H1 (cell line): ENCODE measurements around the gene FAM24B. TPM values are rescaled to one million over a fixed set of nuclear protein-coding genes. Genes with fewer than 3 reads are reported as not detected.

Experiments used
- CTCF ChIA-PET: fragments of 300-600 bp; sonication (Branson Sonifier 250); formaldehyde crosslinking; loops from one replicate; lab custom pipeline; 2021; ENCODE audit not compliant: partially characterized antibody; lab: Charles Lee
- POLR2A ChIA-PET: fragments of 300-600 bp; sonication (Branson Sonifier 250); formaldehyde crosslinking; loops from one replicate; lab custom pipeline; 2021; ENCODE audit warnings: inconsistent platforms; ENCODE audit not compliant: partially characterized antibody; lab: Charles Lee
- DNase-seq, 2 experiments: peaks; one replicate each; pipeline versions ENCODE4 v3.0.0 to v3.0.0-alpha.2; 2010 to 2022; ENCODE audit warnings: low spot score in 2 of 2, low read depth in 1 of 2, mixed read lengths in 1 of 2
- FAIRE-seq: peaks from 2 replicates; lab custom pipeline; 2011; peaks lifted over from hg19 to GRCh38; lab: Jason Lieb, UNC
- H2AFZ ChIP-seq: 2 replicates; pipeline ENCODE4 v1.8.1; 2012; ENCODE audit warnings: low read length, inconsistent platforms
- H2AK5ac ChIP-seq: 2 replicates; pipeline ENCODE4 v1.6.1; 2013; ENCODE audit warnings: low read depth, low read length
- H2BK120ac ChIP-seq: replicated peaks from 2 replicates; pipeline ENCODE3; 2013; ENCODE audit warnings: low read depth, low read length, inconsistent platforms
- H2BK12ac ChIP-seq: 2 replicates; pipeline ENCODE4 v1.6.1; 2013; ENCODE audit warnings: low read depth, low read length
- H2BK15ac ChIP-seq: 2 replicates; pipeline ENCODE4 v1.6.1; 2013; ENCODE audit warnings: low read length
- H2BK20ac ChIP-seq: 2 replicates; pipeline ENCODE4 v1.6.1; 2013; ENCODE audit warnings: low read length
- H2BK5ac ChIP-seq: 2 replicates; pipeline ENCODE4 v1.6.1; 2013; ENCODE audit warnings: low read depth, low read length
- H3K14ac ChIP-seq: 2 replicates; pipeline ENCODE4 v1.6.1; 2013; ENCODE audit warnings: inconsistent platforms; ENCODE audit not compliant: insufficient read length
- H3K18ac ChIP-seq: 2 replicates; pipeline ENCODE4 v1.6.1; 2013; ENCODE audit warnings: low read length; ENCODE audit errors: extremely low read depth
- H3K23ac ChIP-seq: 2 replicates; pipeline ENCODE4 v1.6.1; 2013; ENCODE audit warnings: inconsistent platforms; ENCODE audit not compliant: insufficient read length
- H3K23me2 ChIP-seq: 2 replicates; pipeline ENCODE4 v1.6.1; 2013; ENCODE audit warnings: low read depth, low read length
- H3K27ac ChIP-seq: 2 replicates; pipeline ENCODE4 v1.6.1; 2011; ENCODE audit warnings: low read depth, low read length, inconsistent platforms
- H3K27me3 ChIP-seq, 4 experiments: replicated peaks in 1 of 4; 1 replicate in 1 of 4; 2 replicates in 3 of 4; pipeline versions ENCODE4 v1.6.1 to v1.8.1; 2011 to 2013; ENCODE audit warnings: low read length in 3 of 4, mild to moderate bottlenecking in 3 of 4, inconsistent platforms in 2 of 4, mixed read lengths in 2 of 4, moderate library complexity in 1 of 4; ENCODE audit not compliant: control insufficient read depth in 3 of 4, insufficient read depth in 3 of 4; ENCODE audit errors: extremely low read depth in 1 of 4
- H3K36me3 ChIP-seq, 4 experiments: 2 replicates each; pipeline versions ENCODE4 v1.6.1 to v1.8.1; 2011 to 2013; ENCODE audit warnings: mild to moderate bottlenecking in 4 of 4, low read length in 3 of 4, moderate library complexity in 2 of 4, control low read depth in 1 of 4, inconsistent platforms in 1 of 4; ENCODE audit not compliant: insufficient read depth in 4 of 4, control insufficient read depth in 2 of 4
- H3K4ac ChIP-seq: replicated peaks from 2 replicates; pipeline ENCODE3; 2013; ENCODE audit warnings: low read length, low read depth, mixed read lengths, inconsistent platforms; ENCODE audit not compliant: insufficient read length
- H3K4me1 ChIP-seq, 4 experiments: replicated peaks in 1 of 4; 1 replicate in 1 of 4; 2 replicates in 3 of 4; pipeline versions ENCODE4 v1.6.1 to v1.8.1; 2011 to 2013; ENCODE audit warnings: low read length in 3 of 4, inconsistent platforms in 2 of 4, mixed read lengths in 1 of 4; ENCODE audit not compliant: insufficient read depth in 4 of 4, control insufficient read depth in 3 of 4
- H3K4me2 ChIP-seq, 2 experiments: 2 replicates each; pipeline versions ENCODE4 v1.6.1 to v1.8.1; 2011 to 2013; ENCODE audit warnings: low read depth in 2 of 2, low read length in 2 of 2, control low read depth in 1 of 2, inconsistent platforms in 1 of 2, mild to moderate bottlenecking in 1 of 2; ENCODE audit not compliant: insufficient read depth in 1 of 2
- H3K4me3 ChIP-seq, 4 experiments: fragments of 200-600, 300-600 bp in 1 of 4; sonication (generic), shearing (Covaris generic), sonication (Bioruptor Twin) in 1 of 4; 2 replicates each; pipeline versions ENCODE4 v1.5.1 to v1.8.1; 2011 to 2016; ENCODE audit warnings: low read length in 4 of 4, low read depth in 3 of 4, control low read depth in 2 of 4, inconsistent platforms in 2 of 4, mild to moderate bottlenecking in 2 of 4, mixed read lengths in 1 of 4, moderate library complexity in 1 of 4; ENCODE audit not compliant: insufficient read depth in 2 of 4; ENCODE audit errors: extremely low read depth in 1 of 4
- H3K56ac ChIP-seq: replicated peaks from 2 replicates; pipeline ENCODE3; 2013; ENCODE audit warnings: low read depth, mild to moderate bottlenecking, mixed read lengths, low read length, inconsistent platforms; ENCODE audit not compliant: insufficient read length
- H3K79me1 ChIP-seq: 2 replicates; pipeline ENCODE4 v1.6.1; 2013; ENCODE audit warnings: low read depth, low read length, control low read depth
- H3K79me2 ChIP-seq, 2 experiments: 2 replicates each; pipeline versions ENCODE4 v1.6.1 to v1.8.1; 2012 to 2013; ENCODE audit warnings: low read length in 2 of 2, mild to moderate bottlenecking in 2 of 2, inconsistent platforms in 1 of 2; ENCODE audit not compliant: insufficient read depth in 2 of 2, control insufficient read depth in 1 of 2
- H3K9ac ChIP-seq, 4 experiments: replicated peaks in 1 of 4; 1 replicate in 1 of 4; 2 replicates in 3 of 4; pipeline versions ENCODE4 v1.6.1 to v1.8.1; 2011 to 2013; ENCODE audit warnings: low read depth in 3 of 4, low read length in 3 of 4, control low read depth in 2 of 4, mild to moderate bottlenecking in 2 of 4, moderate library complexity in 2 of 4, inconsistent platforms in 1 of 4; ENCODE audit errors: extremely low read depth in 1 of 4
- H3K9me3 ChIP-seq, 2 experiments: 2 replicates each; pipeline versions ENCODE4 v1.6.1 to v1.8.1; 2012 to 2013; ENCODE audit warnings: mild to moderate bottlenecking in 2 of 2, moderate library complexity in 2 of 2, control low read depth in 1 of 2, inconsistent platforms in 1 of 2, low read depth in 1 of 2, low read length in 1 of 2, mixed read lengths in 1 of 2; ENCODE audit not compliant: insufficient read depth in 2 of 2
- H4K20me1 ChIP-seq, 2 experiments: replicated peaks in 1 of 2; 2 replicates each; pipeline versions ENCODE3 to v1.8.1; 2011 to 2013; ENCODE audit warnings: inconsistent platforms in 2 of 2, low read length in 2 of 2, mild to moderate bottlenecking in 1 of 2; ENCODE audit not compliant: insufficient read depth in 2 of 2, control insufficient read depth in 1 of 2
- H4K5ac ChIP-seq: 2 replicates; pipeline ENCODE4 v1.6.1; 2013; ENCODE audit warnings: low read length, low read depth, mixed read lengths, inconsistent platforms; ENCODE audit not compliant: insufficient read length
- H4K8ac ChIP-seq: 2 replicates; pipeline ENCODE4 v1.8.0; 2013; ENCODE audit warnings: mild to moderate bottlenecking, moderate library complexity, low read length, inconsistent platforms; ENCODE audit not compliant: insufficient read depth; ENCODE audit errors: extremely low read depth
- H4K91ac ChIP-seq: replicated peaks from 2 replicates; pipeline ENCODE3; 2013; ENCODE audit warnings: low read length, mixed read lengths, inconsistent platforms; ENCODE audit not compliant: insufficient read length
- CBX5 ChIP-seq: fragments of 300-800, 300-1000 bp; sonication (generic); IDR thresholded peaks from 2 replicates; pipeline ENCODE4 v1.7.1; 2016; ENCODE audit warnings: antibody characterized with exemption, low read length, low read depth
- CBX8 ChIP-seq: fragments of 300-800, 300-1000 bp; sonication (generic); IDR thresholded peaks from 2 replicates; pipeline ENCODE4 v1.7.1; 2016; ENCODE audit warnings: low read depth, low read length, borderline replicate concordance
- EZH2 ChIP-seq: fragments of 200-600 bp; sonication (generic); IDR thresholded peaks from 2 replicates; pipeline ENCODE4 v1.7.1; 2012; ENCODE audit warnings: low read depth, mild to moderate bottlenecking, moderate library complexity, low read length, inconsistent platforms; ENCODE audit not compliant: severe bottlenecking
- JUND ChIP-seq: IDR thresholded peaks from 2 replicates; pipeline ENCODE4 v1.6.1; 2011; ENCODE audit warnings: mild to moderate bottlenecking, improper control_type of control experiment, low read length
- MAFK ChIP-seq: IDR thresholded peaks from 2 replicates; pipeline ENCODE4 v1.6.1; 2012; ENCODE audit warnings: low read depth, mild to moderate bottlenecking, improper control_type of control experiment, low read length
- MAX ChIP-seq: IDR thresholded peaks from 2 replicates; pipeline ENCODE4 v1.6.1; 2012; ENCODE audit warnings: inconsistent platforms
- PHF8 ChIP-seq: fragments of 200-600 bp; sonication (generic); conservative IDR thresholded peaks from 2 replicates; pipeline ENCODE4 v1.7.1; 2012; ENCODE audit warnings: low read depth, mild to moderate bottlenecking, inconsistent platforms, low read length, moderate library complexity
- RNF2 ChIP-seq: fragments of 200-900, 300-1000 bp; sonication (generic); IDR thresholded peaks from 2 replicates; pipeline ENCODE4 v1.7.1; 2016; ENCODE audit warnings: borderline replicate concordance, low read depth, mild to moderate bottlenecking, antibody characterized with exemption, low read length; ENCODE audit not compliant: poor library complexity, severe bottlenecking; ENCODE audit errors: missing control alignments
- SIN3A ChIP-seq, 2 experiments: IDR thresholded peaks in 1 of 2; conservative IDR thresholded peaks in 1 of 2; 2 replicates each; pipeline ENCODE4 v1.6.1; 2011 to 2012; ENCODE audit warnings: low read length in 2 of 2, improper control_type of control experiment in 1 of 2, low read depth in 1 of 2, mild to moderate bottlenecking in 1 of 2
- SP1 ChIP-seq: IDR thresholded peaks from 2 replicates; pipeline ENCODE4 v1.6.1; 2011; ENCODE audit warnings: low read depth, low read length
- SP4 ChIP-seq: IDR thresholded peaks from 2 replicates; pipeline ENCODE4 v1.6.1; 2012; ENCODE audit warnings: low read length, inconsistent platforms
- SRF ChIP-seq: IDR thresholded peaks from 2 replicates; pipeline ENCODE4 v1.6.1; 2011; ENCODE audit warnings: mild to moderate bottlenecking, low read depth, low read length, moderate library complexity
- WGBS, 2 experiments: shearing (Covaris generic) in 1 of 2; methylation state at CpG; one replicate each; pipeline versions ENCODE4 v1.1.6 to v1.1.7; 2013 to 2015; ENCODE audit warnings: low lambda C conversion rate in 2 of 2, mixed read lengths in 2 of 2, inconsistent platforms in 1 of 2, low coverage in 1 of 2, missing lambda C conversion rate in 1 of 2; ENCODE audit not compliant: insufficient replicate concordance in 2 of 2, insufficient coverage in 1 of 2, insufficient read length in 1 of 2; ENCODE audit errors: extremely low coverage in 1 of 2, missing lambda C conversion rate in 1 of 2; 5-methylcytosine and 5-hydroxymethylcytosine counted together
- polyA plus RNA-seq, 7 experiments: library from polyadenylated mRNA; depleted of rRNA in 3 of 7; stranded (reverse) in 5 of 7; unstranded in 2 of 7; fragments of >200 nt in 5 of 7; fragments of 200-250 nt in 2 of 7; gene quantifications; 1 replicate in 5 of 7; 2 replicates in 1 of 7; 4 replicates in 1 of 7; pipeline versions ENCODE4 v1.2.1 to v1.2.3, GENCODE V29; 2011 to 2013; ENCODE audit warnings: missing spikeins in 2 of 7, mixed read lengths in 2 of 7
- total RNA-seq: library from RNA; stranded (reverse); fragmentation: NEBNext Ultra II Directional; extraction: Animal tissue kit (Norgen Biotek cat#: 25700); gene quantifications from 2 replicates; pipeline ENCODE4 v1.2.1, GENCODE V29; 2021

The FAM24B gene
- total and polyA plus RNA-seq, 2 of the 8 experiments (the other 6 are each of a cell fraction or from before 2014, with no cell fraction given), result 0.50 to 0.56 TPM

GRCh38 chr10:122838880-122839279 is 40.5 kb downstream of the FAM24B start:
- Histone ChIP-seq H2BK120ac (no peak overlapping the region), H4K20me1 (no peaks in the 10 kb centered on the region), H2AK5ac (no peak overlapping the region), H3K79me2 (no peaks in the 10 kb centered on the region; a peak in 1 of 4 replicates), H3K9me3 (peaks cover 6 to 8% of the 10 kb centered on the region in 2 experiments; a peak in 3 of 4 replicates), H2BK5ac (no peak overlapping the region), H2BK20ac (no peak overlapping the region), H3K4me2 (no peak overlapping the region), H3K27me3 (no peaks in the 10 kb centered on the region), H3K18ac (no peak overlapping the region), H3K4me3 (no peak overlapping the region), H3K56ac (no peak overlapping the region), H3K4me1 (no peaks in the 10 kb centered on the region), H3K79me1 (no peaks in the 10 kb centered on the region), H3K4ac (no peak overlapping the region), H3K27ac (no peak overlapping the region), H3K9ac (no peak overlapping the region), H4K8ac (no peak overlapping the region), H3K36me3 (peaks cover 0 to 53% (median 23%) of the 10 kb centered on the region in 4 experiments; a peak in 6 of 8 replicates), H4K91ac (no peak overlapping the region), H3K23me2 (no peaks in the 10 kb centered on the region; the same call in 1 of the 2 replicates), H2AFZ (no peak overlapping the region), H2BK12ac (no peak overlapping the region), H2BK15ac (no peak overlapping the region), H3K23ac (no peak overlapping the region), H3K14ac (no peak overlapping the region), H4K5ac (no peak overlapping the region)
- ChIA-PET CTCF (no interaction called here), POLR2A (no interaction called here)
- WGBS, 2 experiments, result 94% methylated on average over 4 of the region's 4 CpGs; no CpG with 5 or more reads in 1 of the 2 experiments
- FAIRE-seq (no peak), DNase-seq (no peak)
- TF ChIP-seq PHF8, result no peak
- no peak for TF ChIP-seq MAFK
- TF ChIP-seq JUND, result no peak
- no peak for TF ChIP-seq CBX8
- no peak for TF ChIP-seq SP4
- no peak for TF ChIP-seq CBX5
- no peak for TF ChIP-seq SP1
- no peak for TF ChIP-seq MAX
- no peak for TF ChIP-seq RNF2
- no peak for TF ChIP-seq EZH2
- TF ChIP-seq SIN3A (conservative IDR thresholded peaks at IDR 0.05 in 1 of 2, IDR thresholded peaks at IDR 0.05 in 1 of 2; ENCODE audit: low read depth in 1 of 2, low read length in 2 of 2), result no peak
- TF ChIP-seq SRF, result no peak
